ENCODE measurements around the gene ACTN4.
"Not testable (repeated sequence)": the region's sequence is repeated elsewhere in the genome, so short reads cannot be mapped to it uniquely, and the experiment has no call there.

The ACTN4 gene

GRCh38 chr19:38647368-38647965 lies at the start of gene ACTN4:
TSS of gene ACTN4 (plus strand) at chr19:38647649. CDS start at chr19:38647746, 97 bp downstream.
- DNase-seq (ENCODE audit: low spot score): peak; percentile 100

GRCh38 chr19:38599722-38600121 lies 47.7 kb upstream of the ACTN4 start:
- DNase-seq (ENCODE audit: low spot score): no peak

- DNase-seq (ENCODE audit: low spot score): not testable (repeated sequence)
These were observed 44.6 kb upstream of the ACTN4 start for GRCh38 chr19:38602856-38603255.

GRCh38 chr19:38606131-38606530 lies 41.3 kb upstream of the ACTN4 start:
- DNase-seq (ENCODE audit: low spot score): no peak

GRCh38 chr19:38614289-38614688 lies 33.2 kb upstream of the ACTN4 start:
- DNase-seq (ENCODE audit: low spot score): no peak

- DNase-seq (ENCODE audit: low spot score): no peak
These were observed 32.4 kb upstream of the ACTN4 start for GRCh38 chr19:38615007-38615581.

GRCh38 chr19:38616265-38616664 lies 31.2 kb upstream of the ACTN4 start:
- peak; percentile 6 for DNase-seq (ENCODE audit: low spot score)

GRCh38 chr19:38617283-38617763 lies 30.1 kb upstream of the ACTN4 start:
- peak; percentile 13 for DNase-seq (ENCODE audit: low spot score)

GRCh38 chr19:38617764-38618589 lies 29.5 kb upstream of the ACTN4 start, which contains the start of gene MAP4K1:
TSS of gene MAP4K1 (minus strand) at chr19:38617953. CDS start at chr19:38617895, 58 bp downstream.
- peak; percentile 63 for DNase-seq (ENCODE audit: low spot score)

GRCh38 chr19:38618590-38619360 lies 28.7 kb upstream of the ACTN4 start, which contains the start of gene EIF3K:
TSS of gene EIF3K (plus strand) at chr19:38619188. CDS start at chr19:38619269, 81 bp downstream.
- DNase-seq (ENCODE audit: low spot score): peak; percentile 97

- no peak for DNase-seq (ENCODE audit: low spot score)
These were observed 27.9 kb upstream of the ACTN4 start for GRCh38 chr19:38619361-38620174.

- no peak for DNase-seq (ENCODE audit: low spot score)
These were observed 22.6 kb upstream of the ACTN4 start for GRCh38 chr19:38624822-38625221.

- DNase-seq (ENCODE audit: low spot score): no peak
These were observed 21.0 kb upstream of the ACTN4 start for GRCh38 chr19:38626401-38626800.

- no peak for DNase-seq (ENCODE audit: low spot score)
These were observed 17.9 kb upstream of the ACTN4 start for GRCh38 chr19:38629568-38629967.

- DNase-seq (ENCODE audit: low spot score): not testable (repeated sequence)
These were observed 16.1 kb upstream of the ACTN4 start for GRCh38 chr19:38631301-38631700.

- not testable (repeated sequence) for DNase-seq (ENCODE audit: low spot score)
These were observed 15.5 kb upstream of the ACTN4 start for GRCh38 chr19:38631811-38632475.

- DNase-seq (ENCODE audit: low spot score): no peak
These were observed 14.8 kb upstream of the ACTN4 start for GRCh38 chr19:38632476-38633213.

GRCh38 chr19:38634757-38635482 lies 12.5 kb upstream of the ACTN4 start:
- DNase-seq (ENCODE audit: low spot score): peak; percentile 78

Data from CD4-positive, alpha-beta T cell treated with Interleukin-2 at 100 ng/mL for 4 hours (primary cell).